ENCODE data around the gene WNT10A.
"Not testable (repeated sequence)": the region's sequence is repeated elsewhere in the genome, so short reads cannot be mapped to it uniquely, and the experiment has no call there.

The WNT10A gene

GRCh38 chr2:218931751-218932150 lies 51.1 kb downstream of the WNT10A start:
- DNase-seq (ENCODE audit: low read depth, low spot score) = not testable (repeated sequence)
